Neural cell (in vitro differentiated cells): ENCODE results near the gene LDLR. TPM values are rescaled to one million over a fixed set of nuclear protein-coding genes. Genes with fewer than 3 reads are reported as not detected.

ENCODE experiments used
- H2AFZ ChIP-seq: fragments of 200-600, 300-800 bp; sonication (generic), shearing (Covaris generic); 2 replicates; pipeline ENCODE4 v1.6.0; 2014; ENCODE audit warnings: low read depth, mild to moderate bottlenecking, antibody characterized with exemption, low read length, moderate library complexity
- H3F3A ChIP-seq: fragments of 200-600 bp; shearing (Covaris generic); 2 replicates; pipeline ENCODE4 v1.6.1; 2016; ENCODE audit warnings: mild to moderate bottlenecking, moderate library complexity, mixed read lengths, antibody characterized with exemption, low read length; ENCODE audit not compliant: insufficient read depth, poor library complexity, severe bottlenecking
- H3K27ac ChIP-seq: fragments of 200-600, 300-800 bp; sonication (generic), shearing (Covaris generic); 2 replicates; pipeline ENCODE4 v1.5.1; 2014; ENCODE audit warnings: mild to moderate bottlenecking, low read length, moderate library complexity
- H3K27me3 ChIP-seq: fragments of 300-800, 200-600 bp; sonication (generic), shearing (Covaris generic); 2 replicates; pipeline ENCODE4 v1.6.0; 2014; ENCODE audit warnings: mild to moderate bottlenecking, low read depth, low read length, moderate library complexity; ENCODE audit not compliant: insufficient read depth
- H3K36me3 ChIP-seq: fragments of 300-800, 200-600 bp; sonication (generic), shearing (Covaris generic); 2 replicates; pipeline ENCODE4 v1.5.1; 2014; ENCODE audit warnings: mild to moderate bottlenecking, antibody characterized with exemption, low read length, moderate library complexity; ENCODE audit not compliant: insufficient read depth
- H3K4me2 ChIP-seq: fragments of 300-800, 200-600 bp; sonication (generic), shearing (Covaris generic); 2 replicates; pipeline ENCODE4 v1.6.0; 2014; ENCODE audit warnings: mild to moderate bottlenecking, low read length
- H3K4me3 ChIP-seq: fragments of 300-800, 200-600 bp; sonication (generic), shearing (Covaris generic); 2 replicates; pipeline ENCODE4 v1.5.1; 2014; ENCODE audit warnings: mild to moderate bottlenecking, low read length, moderate library complexity
- H3K79me2 ChIP-seq: fragments of 200-600 bp; shearing (Covaris generic); replicated peaks from 2 replicates; pipeline ENCODE4 v1.6.0; 2014; ENCODE audit warnings: mild to moderate bottlenecking, low read length, moderate library complexity; ENCODE audit not compliant: insufficient read depth
- H3K9ac ChIP-seq: fragments of 300-800, 200-600 bp; sonication (generic), shearing (Covaris generic); 2 replicates; pipeline ENCODE4 v1.6.1; 2016; ENCODE audit warnings: mild to moderate bottlenecking, low read length, mixed read lengths
- H3K9me2 ChIP-seq: fragments of 200-600 bp; shearing (Covaris generic); 2 replicates; pipeline ENCODE4 v1.6.1; 2016; ENCODE audit warnings: mild to moderate bottlenecking, low read length, mixed read lengths; ENCODE audit not compliant: insufficient read depth
- H3K9me3 ChIP-seq: fragments of 200-600, 300-800 bp; sonication (generic), shearing (Covaris generic); 2 replicates; pipeline ENCODE4 v1.6.1; 2016; ENCODE audit warnings: mild to moderate bottlenecking, mixed run types, low read length, moderate library complexity, mixed read lengths
- H4K20me1 ChIP-seq: fragments of 200-600 bp; shearing (Covaris generic); 2 replicates; pipeline ENCODE4 v1.6.1; 2016; ENCODE audit warnings: mild to moderate bottlenecking, mixed run types; ENCODE audit not compliant: insufficient read depth
- CTCF ChIP-seq: fragments of 450-650 bp; IDR thresholded peaks from 2 replicates; pipeline ENCODE4 v1.5.1; 2014; ENCODE audit warnings: antibody characterized with exemption, mild to moderate bottlenecking, moderate library complexity; ENCODE audit not compliant: poor library complexity, severe bottlenecking
- EP300 ChIP-seq: fragments of 450-650 bp; conservative IDR thresholded peaks from 2 replicates; pipeline ENCODE4 v1.6.1; 2014; ENCODE audit warnings: antibody characterized with exemption, mild to moderate bottlenecking, moderate library complexity; ENCODE audit not compliant: poor library complexity, severe bottlenecking
- EZH2 ChIP-seq: fragments of 200-600, 300-800 bp; shearing (Covaris generic), sonication (generic); IDR thresholded peaks from 2 replicates; pipeline ENCODE4 v1.6.1; 2014; ENCODE audit warnings: antibody characterized with exemption, low read length, borderline replicate concordance, mild to moderate bottlenecking; ENCODE audit not compliant: insufficient read depth, poor library complexity, severe bottlenecking
- MXI1 ChIP-seq: fragments of 450-650 bp; conservative IDR thresholded peaks from 2 replicates; pipeline ENCODE4 v1.6.1; 2014; ENCODE audit warnings: antibody characterized with exemption, mild to moderate bottlenecking; ENCODE audit not compliant: poor library complexity, severe bottlenecking
- POLR2AphosphoS5 ChIP-seq: IDR thresholded peaks from 2 replicates; pipeline ENCODE4 v1.6.1; 2012
- RAD21 ChIP-seq: fragments of 450-650 bp; conservative IDR thresholded peaks from 2 replicates; pipeline ENCODE4 v1.6.1; 2014; ENCODE audit warnings: antibody characterized with exemption, mild to moderate bottlenecking, moderate library complexity
- REST ChIP-seq: IDR thresholded peaks from 2 replicates; pipeline ENCODE4 v1.6.1; 2012; ENCODE audit warnings: borderline replicate concordance
- SMC3 ChIP-seq: fragments of 450-650 bp; conservative IDR thresholded peaks from 2 replicates; pipeline ENCODE4 v1.6.1; 2014; ENCODE audit warnings: antibody characterized with exemption, mild to moderate bottlenecking, moderate library complexity; ENCODE audit not compliant: poor library complexity
- TAF1 ChIP-seq: IDR thresholded peaks from 2 replicates; pipeline ENCODE4 v1.6.1; 2012; ENCODE audit warnings: low read depth
- polyA plus RNA-seq: library from polyadenylated mRNA; depleted of rRNA; stranded (reverse); fragments of >200 nt; gene quantifications from 2 replicates; pipeline ENCODE4 v1.2.3, GENCODE V29; 2014

Gene LDLR
- polyA plus RNA-seq, 1 donor from 2014 or later: 23.2 TPM

GRCh38 chr19:11127905-11128304 is 38.6 kb downstream of the LDLR start:
- Histone ChIP-seq H3K79me2 (no peaks in the 10 kb centered on the region), H4K20me1 (no peaks in the 10 kb centered on the region)

GRCh38 chr19:11130824-11131455 is 41.7 kb downstream of the LDLR start:
- Histone ChIP-seq H2AFZ (no peak overlapping the region), H3K9ac (no peak overlapping the region), H3K27ac (no peak overlapping the region), H3K27me3 (no peaks in the 10 kb centered on the region), H3K36me3 (no peaks in the 10 kb centered on the region), H3K9me2 (no peaks in the 10 kb centered on the region), H3F3A (no peaks in the 10 kb centered on the region), H3K4me2 (no peak overlapping the region), H3K9me3 (no peaks in the 10 kb centered on the region), H3K4me3 (no peak overlapping the region), H3K79me2 (no peaks in the 10 kb centered on the region), H4K20me1 (no peaks in the 10 kb centered on the region)
- peak; percentile 41 for TF ChIP-seq RAD21
- TF ChIP-seq EP300: no peak
- no peak for TF ChIP-seq TAF1
- TF ChIP-seq CTCF: peak; percentile 71
- no peak for TF ChIP-seq POLR2AphosphoS5
- no peak for TF ChIP-seq REST
- peak; percentile 58 for TF ChIP-seq SMC3
- TF ChIP-seq MXI1: no peak
- TF ChIP-seq EZH2: no peak

More at GRCh38 chr19:11127905-11128304, 38.6 kb downstream of the LDLR start:
- no peaks in the 10 kb centered on the region for H3K27me3 ChIP-seq
- H2AFZ ChIP-seq: no peak overlapping the region
- H3K4me3 ChIP-seq: no peak overlapping the region
- no peaks in the 10 kb centered on the region for H3F3A ChIP-seq
- no peak overlapping the region for H3K4me2 ChIP-seq
- H3K9ac ChIP-seq: no peak overlapping the region
- H3K27ac ChIP-seq: no peak overlapping the region
- H3K9me2 ChIP-seq: no peaks in the 10 kb centered on the region
- H3K9me3 ChIP-seq: no peaks in the 10 kb centered on the region
- TF ChIP-seq SMC3: no peak
- TF ChIP-seq EP300: no peak
- no peak for TF ChIP-seq RAD21
- TF ChIP-seq TAF1: no peak
- no peak for TF ChIP-seq POLR2AphosphoS5
- H3K36me3 ChIP-seq: peaks cover 6% of the 10 kb centered on the region
